GM08714 (cell line): ENCODE results near the gene ACSM2A.
"Not testable (repeated sequence)": the region's sequence is repeated elsewhere in the genome, so short reads cannot be mapped to it uniquely, and the experiment has no call there.

Experiments used
- H3K4me3 ChIP-seq: fragments of 200-500 bp; sonication (Bioruptor generic); 2 replicates; pipeline ENCODE4 v1.5.1; 2014; ENCODE audit warnings: mild to moderate bottlenecking, low read length, inconsistent platforms
- ZNF274 ChIP-seq: IDR thresholded peaks from 2 replicates; pipeline ENCODE4 v1.6.1; 2012; ENCODE audit warnings: mild to moderate bottlenecking, low read depth, low read length

Gene ACSM2A

DNA sequence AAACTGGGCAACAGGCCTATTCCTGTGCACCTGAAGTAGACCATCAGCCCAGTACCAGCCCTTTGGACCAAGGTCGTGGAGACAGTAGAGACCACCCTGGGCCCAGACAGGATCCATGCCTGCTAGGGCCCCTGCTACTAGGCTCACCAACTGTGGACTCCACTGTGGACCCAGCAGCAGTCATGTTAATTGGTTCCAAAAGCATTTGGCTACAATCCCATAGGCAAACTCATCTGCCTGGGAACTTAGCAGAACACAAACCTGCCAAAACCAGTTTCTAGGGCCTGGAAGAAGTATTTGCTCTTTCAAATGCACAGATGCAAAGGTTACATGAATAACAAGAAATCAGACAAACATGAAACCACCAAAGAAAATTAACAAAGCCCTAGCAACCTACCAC is 53.1 kb downstream of the ACSM2A start:
- TF ChIP-seq ZNF274, result no peak
- H3K4me3 ChIP-seq, result no peak overlapping the region

GRCh38 chr16:20507280-20507679 is 56.0 kb downstream of the ACSM2A start:
- TF ChIP-seq ZNF274, result no peak
- no peak overlapping the region for H3K4me3 ChIP-seq

DNA sequence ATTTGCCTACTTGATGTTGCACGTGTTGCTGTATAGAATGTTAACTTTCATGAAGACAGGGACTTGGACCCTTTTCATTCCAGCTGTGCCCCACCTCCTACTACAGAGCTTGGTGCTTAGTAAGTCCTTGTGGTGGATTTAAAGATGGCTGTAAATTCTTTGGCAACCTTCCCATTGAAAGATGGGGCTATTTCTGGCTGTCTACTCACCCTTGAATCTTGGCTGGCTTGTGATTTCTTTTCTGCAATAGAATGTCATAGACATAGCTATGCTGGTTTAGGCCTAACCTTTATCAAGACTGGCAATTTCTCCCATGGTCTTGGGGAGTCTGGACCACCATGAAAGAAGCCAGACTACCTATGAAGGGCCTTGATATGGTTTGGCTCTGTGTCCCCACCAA is 59.0 kb downstream of the ACSM2A start:
- no peak overlapping the region for H3K4me3 ChIP-seq
- TF ChIP-seq ZNF274, result no peak

- no peak for TF ChIP-seq ZNF274
- no peak overlapping the region for H3K4me3 ChIP-seq
These were observed 64.4 kb downstream of the ACSM2A start for GRCh38 chr16:20515688-20516090.

GRCh38 chr16:20517149-20517548 is 65.8 kb downstream of the ACSM2A start:
- no peak overlapping the region for H3K4me3 ChIP-seq
- TF ChIP-seq ZNF274, result no peak

- TF ChIP-seq ZNF274, result no peak
- no peak overlapping the region for H3K4me3 ChIP-seq
These were observed 67.9 kb downstream of the ACSM2A start for GRCh38 chr16:20519231-20519630.

GRCh38 chr16:20520103-20520502 is 68.8 kb downstream of the ACSM2A start:
- no peak for TF ChIP-seq ZNF274
- no peak overlapping the region for H3K4me3 ChIP-seq

DNA sequence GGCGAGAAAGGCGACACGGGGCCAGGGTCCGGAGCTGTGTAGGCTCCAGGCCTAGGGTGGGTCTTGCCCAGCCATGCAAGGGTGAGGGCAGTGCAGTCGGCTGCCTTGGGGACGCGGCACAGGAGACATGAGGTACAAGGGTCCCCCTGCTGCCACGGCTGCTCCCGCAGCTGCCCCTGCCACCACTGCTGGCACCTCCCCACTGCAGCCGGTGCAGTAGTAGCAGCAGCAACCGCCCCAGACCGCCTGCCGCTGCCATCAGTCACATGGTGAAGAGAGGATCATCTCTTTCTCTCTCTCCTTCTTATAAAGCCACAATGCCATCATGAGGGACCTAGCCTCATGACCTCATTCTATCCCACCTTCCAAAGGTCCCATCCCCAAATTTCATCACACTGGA is 80.5 kb downstream of the ACSM2A start:
- H3K4me3 ChIP-seq, result not testable (repeated sequence)

GRCh38 chr16:20532284-20532792 is 81.0 kb downstream of the ACSM2A start:
- H3K4me3 ChIP-seq, result not testable (repeated sequence)

GRCh38 chr16:20536669-20537068 is 85.3 kb downstream of the ACSM2A start:
- not testable (repeated sequence) for H3K4me3 ChIP-seq
